Suppressor macrophage treated with lipopolysaccharide for 1 hour (primary cell): Measurements from ENCODE around the gene CALML3.
A peak's percentile ranks its signal among the peaks of the same experiment; 100 is the strongest.
"Not testable (repeated sequence)": the region's sequence is repeated elsewhere in the genome, so short reads cannot be mapped to it uniquely, and the experiment has no call there.

Experiments
- DNase-seq, 3 donors: peaks; one replicate each; pipeline ENCODE4 v3.0.0-alpha.2; 2020 to 2022

The CALML3 gene

GRCh38 chr10:5559022-5559421 is 34.3 kb downstream of the CALML3 start:
- DNase-seq, result not testable (repeated sequence)

GRCh38 chr10:5559642-5560141 is 34.9 kb downstream of the CALML3 start:
- no peak for DNase-seq

DNA sequence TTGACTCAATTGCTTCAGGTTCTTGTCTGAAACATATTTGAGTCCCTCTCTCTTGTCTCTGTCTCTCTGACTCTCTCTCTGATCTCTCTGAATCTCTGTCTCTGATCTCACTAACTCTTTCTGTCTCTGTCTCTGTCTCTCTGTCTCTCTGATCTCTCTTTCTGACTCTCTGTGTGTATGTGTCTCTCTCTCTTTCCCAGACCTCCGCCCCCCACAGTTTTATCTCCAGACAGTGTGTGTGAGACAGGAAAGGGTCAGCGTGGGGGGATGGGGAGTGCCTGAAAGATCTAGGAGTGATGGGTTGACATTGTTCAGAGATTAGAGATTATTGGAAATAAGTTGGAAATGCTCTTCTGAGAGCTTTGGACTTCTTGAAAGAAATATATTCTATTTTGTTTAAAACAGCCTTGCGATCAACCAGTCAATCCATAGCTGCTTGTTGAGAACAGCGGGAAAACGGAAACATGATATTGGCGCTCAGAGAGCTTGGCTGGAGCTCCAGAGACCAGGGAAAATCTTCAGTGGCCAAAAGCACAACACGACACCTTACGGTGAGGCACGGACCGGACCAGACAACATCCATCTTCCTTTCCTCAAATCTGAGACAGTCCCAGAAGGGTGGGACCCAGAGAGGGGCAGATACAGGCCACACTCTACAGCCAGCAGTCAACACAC is 35.5 kb downstream of the CALML3 start:
- no peak for DNase-seq

- DNase-seq, result no peak
Observed at GRCh38 chr10:5560817-5561703, 36.3 kb downstream of the CALML3 start.

DNA sequence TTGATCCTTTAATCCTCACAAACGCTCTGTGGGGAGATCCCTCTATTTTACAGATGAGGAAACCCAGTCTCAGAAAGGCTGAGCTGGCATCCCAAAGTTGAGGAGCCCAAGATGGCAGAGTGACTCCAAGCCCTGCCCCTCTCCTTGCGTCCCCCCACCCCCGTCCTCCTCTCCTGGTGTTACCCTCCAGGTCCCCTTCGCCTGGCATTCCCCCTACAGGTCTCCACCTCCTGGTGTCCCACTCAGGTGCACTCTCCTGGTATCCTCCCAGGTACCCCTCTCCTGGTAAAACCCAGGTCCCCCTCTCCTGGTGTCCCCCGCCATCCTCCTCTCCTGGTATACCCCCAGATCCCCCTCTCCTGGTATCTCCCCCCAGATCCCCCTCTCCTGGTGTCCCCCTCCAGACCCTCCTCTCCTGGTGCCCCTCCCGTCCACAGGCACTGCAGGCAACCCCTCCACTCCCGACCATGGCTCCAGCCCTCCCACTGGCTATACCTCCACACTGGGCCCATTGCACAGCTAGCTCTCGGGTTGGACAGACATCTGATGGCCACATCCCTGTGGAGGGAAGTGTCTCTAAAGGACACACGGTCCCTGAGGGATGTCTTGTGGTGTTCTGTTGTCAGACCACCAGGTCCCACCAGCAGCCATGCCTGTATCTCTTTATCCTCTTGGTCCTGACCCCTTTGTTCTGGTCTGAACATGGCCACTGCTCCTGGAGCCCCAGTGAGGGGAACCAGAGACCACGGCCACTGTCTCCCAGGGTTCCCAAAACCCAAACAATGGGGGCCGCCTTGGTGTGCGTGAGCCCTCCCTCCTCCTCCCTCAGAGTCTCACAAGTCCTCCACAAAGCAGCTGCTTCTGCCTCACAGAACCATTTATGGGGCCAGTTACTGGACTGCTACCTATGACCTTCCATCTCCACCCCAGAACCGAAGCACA is 37.2 kb downstream of the CALML3 start:
- DNase-seq, result no peak

DNA sequence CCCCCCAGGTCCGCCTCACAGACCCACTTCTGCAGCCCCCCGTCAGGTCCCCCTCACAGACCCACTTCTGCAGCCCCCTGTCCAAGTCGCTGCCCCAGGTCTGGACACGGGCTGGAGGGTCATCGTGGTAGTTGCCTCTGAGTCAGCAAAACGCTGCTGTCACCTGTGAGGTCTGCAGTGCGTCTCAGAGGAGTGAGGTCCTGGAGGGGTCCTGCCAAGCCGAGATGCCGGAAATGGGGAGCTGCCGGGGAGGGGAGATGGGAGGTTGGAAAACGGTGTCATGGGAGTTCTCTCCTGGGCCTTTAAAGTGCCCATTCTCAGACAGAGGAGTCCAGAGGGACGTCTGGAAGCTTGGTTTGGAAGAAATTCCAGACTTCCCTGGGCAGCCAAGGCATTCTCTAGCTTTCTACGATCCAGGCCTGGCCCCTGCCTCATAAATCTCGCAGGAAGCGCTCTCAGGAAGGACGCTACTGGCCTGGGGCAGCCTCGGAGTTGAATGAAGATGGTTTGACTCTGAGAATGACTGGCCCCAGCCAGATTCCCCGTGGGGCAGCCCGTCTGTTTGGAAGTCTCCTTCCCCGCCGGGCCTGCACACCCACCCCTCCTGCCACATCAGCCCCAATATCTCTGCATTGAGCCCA is 38.7 kb downstream of the CALML3 start:
- no peak for DNase-seq

DNA sequence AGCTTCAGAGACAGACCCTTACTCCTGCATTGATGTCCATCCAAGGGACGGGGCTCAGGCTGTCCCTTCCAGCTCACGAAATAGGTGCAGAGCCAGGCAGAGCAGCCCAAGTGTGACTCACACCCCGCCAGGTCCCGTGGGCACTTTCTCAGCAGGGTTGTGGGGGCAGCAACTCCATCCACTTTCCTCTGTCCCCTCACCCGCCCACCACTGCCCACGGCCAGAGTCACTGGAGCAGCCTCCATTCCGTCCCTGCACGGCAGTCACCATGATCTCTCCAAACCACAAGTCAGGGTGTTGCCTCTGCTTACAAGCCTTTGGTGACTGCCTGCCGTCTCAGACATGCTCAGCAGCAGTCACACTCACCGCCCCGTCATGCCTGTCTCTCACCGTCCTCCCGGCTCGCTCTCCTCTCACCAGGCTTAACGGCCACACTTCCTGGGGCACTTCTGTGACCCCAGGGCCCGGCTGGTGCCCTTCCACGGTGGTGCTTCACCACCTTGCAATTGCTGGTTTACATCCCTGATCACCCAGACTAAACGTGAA is 39.3 kb downstream of the CALML3 start:
- DNase-seq, result no peak

GRCh38 chr10:5564537-5565204 is 39.9 kb downstream of the CALML3 start:
- DNase-seq, result no peak

DNA sequence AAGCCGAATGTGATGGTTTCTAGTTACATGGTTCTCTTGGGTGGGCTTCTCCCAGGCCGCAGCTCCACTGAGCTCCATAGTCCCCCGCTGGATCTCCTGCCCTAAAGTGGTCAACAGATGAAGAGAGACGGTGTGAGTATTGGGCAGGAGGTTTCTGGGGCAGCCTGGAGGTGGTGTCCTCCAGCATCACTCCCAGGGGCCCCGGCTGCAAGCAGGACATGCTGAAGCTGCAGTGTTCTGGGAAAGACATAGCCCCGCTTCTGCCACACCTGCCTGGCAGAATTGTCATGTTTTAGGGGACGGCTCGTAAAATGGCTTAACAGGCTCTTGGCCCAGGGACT is 40.4 kb downstream of the CALML3 start:
- DNase-seq, result no peak

DNA sequence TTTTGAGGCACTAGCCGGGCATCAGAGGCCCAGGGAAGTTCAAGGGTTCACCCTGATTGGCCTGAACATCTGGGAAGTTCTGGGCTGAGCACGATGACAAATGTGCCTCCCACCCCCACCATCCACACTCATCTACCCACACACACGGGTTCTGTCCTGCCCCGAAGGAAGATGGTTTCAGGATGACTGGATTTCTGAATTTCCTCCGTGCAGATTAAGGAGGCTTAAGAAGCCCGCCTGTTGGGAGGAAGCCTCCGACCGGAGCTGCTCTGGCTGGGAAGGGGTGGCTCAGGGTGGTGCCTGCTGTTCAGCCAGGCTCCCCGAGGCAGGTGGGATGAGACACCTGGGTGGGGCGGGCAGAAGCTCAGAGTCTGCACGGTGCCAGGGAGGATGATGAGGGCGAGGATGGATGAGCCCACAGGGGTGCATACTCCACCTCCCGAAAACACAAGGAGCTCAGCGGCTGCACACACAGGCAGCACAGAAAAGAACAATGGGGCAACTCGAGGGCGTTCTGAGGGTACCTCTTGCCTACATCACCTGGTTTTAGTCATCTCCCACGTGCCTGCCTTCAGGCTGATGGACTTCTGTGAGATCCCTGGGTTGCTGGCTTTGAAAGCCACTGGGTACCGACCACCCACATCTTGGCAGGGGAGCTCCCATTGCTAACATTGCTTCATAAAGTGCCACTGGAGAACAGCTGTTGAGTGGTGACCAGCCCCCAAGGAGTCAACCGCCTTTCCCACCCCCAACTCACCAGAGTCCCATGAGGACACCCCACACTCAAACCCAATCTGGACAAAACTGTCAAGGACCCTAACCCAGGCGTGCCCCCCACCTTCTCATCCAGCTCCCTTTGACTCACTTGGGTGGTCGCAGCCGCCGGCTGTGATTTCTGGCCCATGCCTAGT is 41.2 kb downstream of the CALML3 start:
- DNase-seq, result peak in 1 of 3 donors; percentile 36

DNA sequence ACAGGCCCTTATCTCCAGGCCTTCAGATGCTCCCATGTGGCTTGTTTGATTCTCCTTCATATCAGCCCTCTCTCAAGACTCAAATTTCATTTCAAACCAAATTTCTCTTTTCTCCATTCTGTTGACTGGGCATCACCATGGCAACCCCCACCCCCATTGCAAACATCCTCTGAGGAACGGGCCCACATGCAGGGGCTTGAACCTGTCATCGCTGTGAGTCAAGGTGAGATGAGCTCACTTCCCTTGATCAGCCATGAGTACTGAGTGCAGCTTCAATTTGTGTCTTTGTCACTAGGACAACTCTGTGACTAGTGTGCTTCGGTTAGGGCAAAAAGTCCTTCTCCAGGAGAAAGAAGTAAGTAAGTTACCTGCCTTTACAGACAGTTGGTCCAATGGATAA is 41.9 kb downstream of the CALML3 start:
- no peak for DNase-seq

GRCh38 chr10:5567477-5567876 is 42.7 kb downstream of the CALML3 start:
- DNase-seq, result no peak

- DNase-seq, result no peak
Observed at GRCh38 chr10:5568984-5569383, 44.2 kb downstream of the CALML3 start.

- no peak for DNase-seq
Observed at GRCh38 chr10:5569568-5569967, 44.8 kb downstream of the CALML3 start.

DNA sequence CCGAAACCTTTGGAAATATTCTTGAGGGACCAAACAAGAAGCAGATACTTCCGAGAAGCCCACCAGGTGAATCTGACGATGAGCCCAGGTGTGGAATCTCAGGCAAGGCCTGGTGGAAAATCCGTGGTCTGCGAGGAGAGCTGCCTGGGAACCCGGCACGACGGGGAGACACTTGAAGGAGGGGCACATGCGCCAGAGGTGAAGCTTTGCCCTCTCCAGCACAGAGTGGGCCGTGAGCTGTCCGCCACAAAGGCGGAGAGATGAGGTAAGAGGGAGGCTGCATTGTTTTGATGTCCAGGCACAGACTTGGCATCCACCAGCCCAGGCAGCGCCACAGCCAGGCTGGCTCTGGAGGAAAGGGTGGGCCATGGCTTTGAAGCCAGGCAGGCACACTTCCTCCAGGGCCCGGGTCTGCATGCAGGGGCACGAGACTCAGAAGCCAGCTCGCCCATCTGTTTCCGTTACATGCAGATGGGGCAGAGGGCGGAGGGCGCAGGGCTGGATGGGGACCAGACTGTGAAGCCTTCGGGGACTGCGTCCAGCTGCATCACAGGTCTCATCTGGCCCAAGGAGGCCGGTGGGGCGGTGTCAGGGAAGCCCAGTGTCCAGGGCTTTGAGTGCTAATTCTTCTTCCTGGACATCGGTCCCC is 45.4 kb downstream of the CALML3 start:
- no peak for DNase-seq

DNA sequence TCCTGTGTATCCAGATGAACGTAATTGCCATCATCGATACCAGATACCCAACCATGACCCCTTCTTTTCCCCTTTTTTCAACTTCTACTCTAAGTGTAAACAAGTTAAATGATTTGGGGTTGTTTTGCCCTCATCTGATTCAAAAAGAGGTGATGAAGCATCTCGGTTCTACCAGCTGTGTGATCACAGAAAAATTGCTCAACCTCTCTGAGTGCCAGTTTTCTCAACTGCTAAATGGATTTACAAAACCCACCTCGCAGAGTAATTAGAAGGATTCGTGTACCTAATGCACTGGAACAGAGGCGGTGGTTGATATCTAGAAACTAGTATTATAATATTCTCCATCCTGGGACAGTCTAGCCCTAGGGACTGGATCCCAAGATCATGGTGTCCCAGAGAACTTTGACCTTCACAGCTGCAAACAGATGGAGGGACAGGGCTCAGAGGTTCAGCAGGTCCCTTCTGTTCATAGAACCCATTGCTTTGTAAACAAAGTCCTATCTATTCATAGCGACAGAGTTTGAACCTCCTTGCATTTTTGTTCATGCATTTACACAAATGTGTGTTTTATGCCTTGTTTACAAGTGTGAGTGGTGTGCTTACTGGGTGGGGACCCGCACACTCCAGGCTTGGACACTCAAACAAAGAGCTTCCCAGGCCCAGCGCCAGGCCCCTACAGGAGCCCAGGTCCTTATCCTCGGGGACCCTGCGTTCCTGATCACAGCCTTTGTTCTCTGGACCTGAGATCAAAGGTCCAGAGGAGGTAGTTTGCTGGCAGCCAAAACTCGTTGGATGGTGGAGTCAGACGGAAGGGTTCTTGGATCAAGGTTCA is 46.4 kb downstream of the CALML3 start:
- no peak for DNase-seq

DNA sequence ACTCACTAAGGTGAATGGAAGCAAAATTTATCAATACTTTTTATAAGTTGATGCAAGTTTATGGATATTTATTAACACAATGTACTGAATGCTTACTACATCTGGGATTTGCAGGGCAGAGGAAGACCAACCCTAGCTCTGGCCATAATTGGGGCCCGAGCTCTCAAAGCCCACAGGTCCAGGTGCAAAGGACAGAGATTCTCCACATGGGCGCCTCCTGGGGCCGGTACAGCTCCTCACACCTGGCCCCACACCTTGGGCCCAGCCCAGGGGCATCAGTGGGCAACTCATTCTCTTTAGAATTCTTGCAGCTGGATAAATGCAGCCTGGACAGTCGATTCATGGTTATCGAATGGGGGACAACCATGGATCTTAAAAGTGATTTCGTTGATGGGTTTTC is 47.1 kb downstream of the CALML3 start:
- DNase-seq, result no peak

DNA sequence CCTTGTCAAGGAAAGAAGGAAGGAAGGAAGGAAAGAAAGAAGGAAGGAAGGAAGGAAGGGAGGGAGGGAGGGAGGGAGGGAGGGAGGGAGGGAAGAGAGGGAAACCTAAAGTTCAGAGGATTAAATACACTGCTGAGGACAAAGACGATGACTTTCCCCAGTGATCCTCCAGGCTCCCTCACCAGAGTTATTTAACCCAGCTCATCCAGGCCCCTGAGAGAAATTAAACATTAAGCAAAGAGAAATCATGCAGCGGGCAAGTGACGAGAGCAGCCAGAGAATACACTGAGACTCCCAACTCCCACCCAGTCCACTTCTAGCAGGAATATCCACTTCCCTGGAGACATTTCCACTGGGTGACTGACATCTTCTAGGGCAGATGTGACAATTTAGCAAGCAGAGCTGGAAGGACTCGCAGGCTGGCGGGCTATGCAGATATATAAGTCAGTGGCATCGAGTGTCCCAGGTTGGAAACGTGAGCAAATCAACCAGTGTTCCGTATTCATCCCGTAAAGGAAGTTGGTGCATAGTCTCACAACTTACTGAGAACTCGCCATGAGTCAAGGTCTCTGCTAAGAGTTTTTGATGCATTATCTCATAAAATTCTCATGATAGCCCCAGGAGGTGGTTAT is 48.7 kb downstream of the CALML3 start:
- DNase-seq, result no peak
